Liver (tissue), 9 donors: ENCODE data around the gene ARHGAP21. TPM values are rescaled to one million over a fixed set of nuclear protein-coding genes. Genes with fewer than 3 reads are reported as not detected.

ENCODE experiments used
- DNase-seq: peaks from one replicate; pipeline ENCODE4 v3.0.0-alpha.2; 2017; ENCODE audit warnings: low spot score
- H3K27ac ChIP-seq, 2 donors: one replicate each; pipeline ENCODE4 v1.7.0; 2013; ENCODE audit warnings: inconsistent platforms in 2 of 2, low read length in 2 of 2, control low read depth in 1 of 2, low read depth in 1 of 2, mild to moderate bottlenecking in 1 of 2
- H3K27me3 ChIP-seq, 4 donors: one replicate each; pipeline versions ENCODE4 v1.6.1 to v1.7.0; 2013; ENCODE audit warnings: low read length in 3 of 4, inconsistent platforms in 1 of 4, mild to moderate bottlenecking in 1 of 4, moderate library complexity in 1 of 4; ENCODE audit not compliant: control insufficient read depth in 4 of 4, insufficient read depth in 4 of 4
- H3K36me3 ChIP-seq, 4 donors: one replicate each; pipeline versions ENCODE4 v1.6.1 to v1.7.0; 2013; ENCODE audit warnings: low read length in 3 of 4, mild to moderate bottlenecking in 3 of 4, low read depth in 1 of 4, moderate library complexity in 1 of 4; ENCODE audit not compliant: control insufficient read depth in 4 of 4, insufficient read depth in 3 of 4
- H3K4me1 ChIP-seq, 4 donors: one replicate each; pipeline versions ENCODE4 v1.6.1 to v1.7.0; 2013; ENCODE audit warnings: low read length in 3 of 4, mild to moderate bottlenecking in 3 of 4, moderate library complexity in 1 of 4; ENCODE audit not compliant: control insufficient read depth in 4 of 4, insufficient read depth in 4 of 4
- H3K4me3 ChIP-seq, 3 donors: one replicate each; pipeline versions ENCODE4 v1.6.1 to v1.7.0; 2013; ENCODE audit warnings: low read length in 3 of 3, control low read depth in 1 of 3, low read depth in 1 of 3, mild to moderate bottlenecking in 1 of 3
- H3K9ac ChIP-seq, 2 donors: one replicate each; pipeline ENCODE4 v1.7.0; 2013; ENCODE audit warnings: low read length in 2 of 2, mild to moderate bottlenecking in 2 of 2, moderate library complexity in 2 of 2, control low read depth in 1 of 2, low read depth in 1 of 2
- H3K9me3 ChIP-seq, 4 donors: one replicate each; pipeline versions ENCODE4 v1.6.1 to v1.7.0; 2013; ENCODE audit warnings: low read length in 3 of 4; ENCODE audit not compliant: control insufficient read depth in 4 of 4
- ATF3 ChIP-seq: IDR thresholded peaks from 2 replicates; pipeline ENCODE4 v1.6.1; 2016; ENCODE audit warnings: antibody characterized with exemption
- CTCF ChIP-seq: fragments of 150-350 bp; IDR thresholded peaks from 2 replicates; pipeline ENCODE4 v1.5.1; 2017; ENCODE audit warnings: improper control_type of control experiment, low read depth, low read length; ENCODE audit not compliant: missing input control
- FOXA2 ChIP-seq: IDR thresholded peaks from 2 replicates; pipeline ENCODE4 v1.6.1; 2016; ENCODE audit warnings: antibody characterized with exemption
- GABPA ChIP-seq, 2 donors: IDR thresholded peaks in 1 of 2; conservative IDR thresholded peaks in 1 of 2; 2 replicates each; pipeline ENCODE4 v1.6.1; 2016; ENCODE audit warnings: antibody characterized with exemption in 2 of 2, mild to moderate bottlenecking in 1 of 2, moderate library complexity in 1 of 2
- HNF4A ChIP-seq, 2 donors: conservative IDR thresholded peaks; 2 replicates each; pipeline ENCODE4 v1.6.1; 2016; ENCODE audit warnings: antibody characterized with exemption in 2 of 2, mild to moderate bottlenecking in 2 of 2
- HNF4G ChIP-seq: IDR thresholded peaks from 2 replicates; pipeline ENCODE4 v1.6.1; 2016; ENCODE audit warnings: antibody characterized with exemption
- JUND ChIP-seq, 2 donors: IDR thresholded peaks; 2 replicates each; pipeline ENCODE4 v1.6.1; 2016; ENCODE audit warnings: antibody characterized with exemption in 2 of 2
- MAX ChIP-seq: IDR thresholded peaks from 2 replicates; pipeline ENCODE4 v1.6.1; 2016; ENCODE audit warnings: antibody characterized with exemption
- REST ChIP-seq: IDR thresholded peaks from 2 replicates; pipeline ENCODE4 v1.6.1; 2016; ENCODE audit warnings: antibody characterized with exemption, mild to moderate bottlenecking
- RXRA ChIP-seq, 2 donors: IDR thresholded peaks; 2 replicates each; pipeline ENCODE4 v1.6.1; 2017 to 2018; ENCODE audit warnings: antibody characterized with exemption in 2 of 2, mild to moderate bottlenecking in 1 of 2
- SP1 ChIP-seq: IDR thresholded peaks from 2 replicates; pipeline ENCODE4 v1.6.1; 2018; ENCODE audit warnings: antibody characterized with exemption, mild to moderate bottlenecking
- YY1 ChIP-seq: IDR thresholded peaks from 2 replicates; pipeline ENCODE4 v1.6.1; 2016; ENCODE audit warnings: antibody characterized with exemption, mild to moderate bottlenecking
- ZBTB33 ChIP-seq: IDR thresholded peaks from 2 replicates; pipeline ENCODE4 v1.6.1; 2016; ENCODE audit warnings: antibody characterized with exemption
- WGBS: extraction: QIAGEN DNeasy Blood & Tissue Kit; methylation state at CpG from one replicate; pipeline ENCODE4 v1.1.7; 2013; 5-methylcytosine and 5-hydroxymethylcytosine counted together
- polyA plus RNA-seq, 2 donors: library from polyadenylated mRNA; stranded (reverse) in 1 of 2; unstranded in 1 of 2; fragments of 200-250 nt in 1 of 2; fragments of >200 nt in 1 of 2; fragmentation: Nextera tagmentation in 1 of 2; extraction: Ambion mirVana in 1 of 2; gene quantifications; one replicate each; pipeline versions ENCODE4 v1.2.1 to v1.2.3, GENCODE V29; 2013 to 2015
- total RNA-seq, 2 donors: library from RNA; depleted of rRNA; stranded (reverse); fragments of >200 nt; gene quantifications; one replicate each; pipeline ENCODE4 v1.2.3, GENCODE V29; 2014
- donor health status: healthy.
- donor health status: healthy.
- donor health status: healthy.
- donor health status: healthy.
- donor health status: healthy.

The ARHGAP21 gene
- total and polyA plus RNA-seq, 4 donors, result 7.8 to 30.6 (median 15.7) TPM

- no peak for TF ChIP-seq CTCF
These were observed 126.3 kb downstream of the ARHGAP21 start (continued) for GRCh38 chr10:24597426-24597825.

GRCh38 chr10:24596217-24596930 lies 127.3 kb downstream of the ARHGAP21 start:
- H3K9me3 ChIP-seq, result no peaks in the 10 kb centered on the region
- WGBS, result 97% methylated on average over 11 of the region's 11 CpGs
- TF ChIP-seq ATF3 (no peak), HNF4A (conservative IDR thresholded peaks at IDR 0.05) (no peak), SP1 (no peak), RXRA (IDR thresholded peaks at IDR 0.05) (no peak), REST (no peak), MAX (no peak), ZBTB33 (no peak)
- H3K27me3 ChIP-seq, result no peaks in the 10 kb centered on the region
- DNase-seq, result no peak
- H3K9ac ChIP-seq, result no peak overlapping the region
- peaks cover 9 to 74% (median 52%) of the 10 kb centered on the region in 4 donors for H3K36me3 ChIP-seq
- no peak overlapping the region for H3K27ac ChIP-seq
- H3K4me1 ChIP-seq, result no peaks in the 10 kb centered on the region
- H3K4me3 ChIP-seq, result no peak overlapping the region

GRCh38 chr10:24590697-24591457 lies 132.8 kb downstream of the ARHGAP21 start:
- Histone ChIP-seq H3K36me3 (peaks cover 11 to 70% (median 59%) of the 10 kb centered on the region in 4 donors), H3K4me1 (no peaks in the 10 kb centered on the region)
- no peak for DNase-seq
- TF ChIP-seq HNF4A (conservative IDR thresholded peaks at IDR 0.05) (no peak), JUND (IDR thresholded peaks at IDR 0.05) (no peak), HNF4G (no peak), FOXA2 (no peak), GABPA (IDR thresholded peaks at IDR 0.05 in 1 of 2, conservative IDR thresholded peaks at IDR 0.05 in 1 of 2) (no peak), REST (no peak), CTCF (no peak), SP1 (no peak), YY1 (no peak)

More at GRCh38 chr10:24590697-24591457, 132.8 kb downstream of the ARHGAP21 start:
- no peaks in the 10 kb centered on the region for H3K9me3 ChIP-seq
- H3K4me3 ChIP-seq, result no peak overlapping the region
- H3K27me3 ChIP-seq, result no peaks in the 10 kb centered on the region
- H3K27ac ChIP-seq, result no peak overlapping the region
- no peak overlapping the region for H3K9ac ChIP-seq
